HEK293 (cell line): ENCODE data around the gene SULT4A1.

ENCODE experiments used
- CTCF ChIA-PET: fragments of 350-600 bp; formaldehyde crosslinking; extraction: SDS; loops from one replicate; lab custom pipeline; 2021; ENCODE audit warnings: antibody characterized with exemption; lab: Yijun Ruan, JAX
- POLR2A ChIA-PET: fragments of 300-600 bp; formaldehyde crosslinking; extraction: SDS; loops from one replicate; lab custom pipeline; 2020; ENCODE audit warnings: antibody characterized with exemption, inconsistent platforms; lab: Yijun Ruan, JAX
- H3K27ac ChIP-seq: fragments of 200-500 bp; sonication (Bioruptor generic); 2 replicates; pipeline ENCODE4 v1.5.1; 2014; ENCODE audit warnings: low read depth, low read length, control low read depth, inconsistent platforms; ENCODE audit errors: extremely low read depth
- H3K36me3 ChIP-seq, 2 experiments: fragments of 200-500 bp in 1 of 2; sonication (Bioruptor generic) in 1 of 2; 1 replicate in 1 of 2; 2 replicates in 1 of 2; pipeline ENCODE4 v1.5.1; 2014 to 2017; ENCODE audit warnings: inconsistent platforms in 2 of 2, low read length in 2 of 2; ENCODE audit not compliant: control insufficient read depth in 2 of 2, insufficient read depth in 1 of 2
- H3K4me1 ChIP-seq: fragments of 200-500 bp; sonication (Bioruptor generic); 2 replicates; pipeline ENCODE4 v1.5.1; 2014; ENCODE audit warnings: mild to moderate bottlenecking, low read length, inconsistent platforms; ENCODE audit not compliant: control insufficient read depth, insufficient read depth
- H3K4me3 ChIP-seq: 2 replicates; pipeline ENCODE4 v1.5.1; 2011; ENCODE audit warnings: low read depth, mild to moderate bottlenecking, control low read depth, low read length, moderate library complexity
- H3K9me3 ChIP-seq: fragments of 200-500 bp; sonication (Bioruptor generic); 2 replicates; pipeline ENCODE4 v1.5.1; 2014; ENCODE audit warnings: low read depth, low read length, inconsistent platforms; ENCODE audit not compliant: control insufficient read depth, insufficient read depth
- KLF10 ChIP-seq: fragments of 450-650 bp; IDR thresholded peaks from 2 replicates; pipeline ENCODE4 v1.5.1; 2018; ENCODE audit warnings: missing biosample characterization, mild to moderate bottlenecking, missing genetic modification characterization
- KLF16 ChIP-seq: fragments of 450-650 bp; formaldehyde crosslinking; IDR thresholded peaks from 2 replicates; pipeline ENCODE4 v1.5.1; 2017; ENCODE audit warnings: missing biosample characterization, missing genetic modification characterization
- KLF8 ChIP-seq: fragments of 450-650 bp; formaldehyde crosslinking; IDR thresholded peaks from 2 replicates; pipeline ENCODE4 v1.5.1; 2016; ENCODE audit warnings: missing biosample characterization, missing genetic modification characterization
- REPIN1 ChIP-seq: fragments of 450-650 bp; formaldehyde crosslinking; IDR thresholded peaks from 2 replicates; pipeline ENCODE4 v1.5.1; 2017; ENCODE audit warnings: missing biosample characterization, missing genetic modification characterization, low read depth
- SETDB1 ChIP-seq: IDR thresholded peaks from one replicate; pipeline ENCODE4 v1.6.1; 2017; ENCODE audit warnings: mild to moderate bottlenecking, low read length, moderate library complexity, mixed read lengths; ENCODE audit not compliant: insufficient read length
- ZFP41 ChIP-seq: fragments of 450-650 bp; formaldehyde crosslinking; IDR thresholded peaks from 2 replicates; pipeline ENCODE4 v1.5.1; 2016; ENCODE audit warnings: missing biosample characterization, missing genetic modification characterization, borderline replicate concordance
- ZIC2 ChIP-seq: fragments of 450-650 bp; formaldehyde crosslinking; IDR thresholded peaks from 2 replicates; pipeline ENCODE4 v1.5.1; 2016; ENCODE audit warnings: missing biosample characterization, missing genetic modification characterization
- ZNF112 ChIP-seq: fragments of 450-650 bp; formaldehyde crosslinking; IDR thresholded peaks from 2 replicates; pipeline ENCODE4 v1.5.0; 2017; ENCODE audit warnings: missing biosample characterization, missing genetic modification characterization
- ZNF184 ChIP-seq: fragments of 450-650 bp; IDR thresholded peaks from 2 replicates; pipeline ENCODE4 v1.5.1; 2018; ENCODE audit warnings: missing biosample characterization, mild to moderate bottlenecking, missing genetic modification characterization
- ZNF23 ChIP-seq: fragments of 450-650 bp; formaldehyde crosslinking; IDR thresholded peaks from 2 replicates; pipeline ENCODE4 v1.5.1; 2016; ENCODE audit warnings: missing biosample characterization, missing genetic modification characterization, borderline replicate concordance
- ZNF24 ChIP-seq: fragments of 450-650 bp; formaldehyde crosslinking; IDR thresholded peaks from 2 replicates; pipeline ENCODE4 v1.5.1; 2016; ENCODE audit warnings: missing biosample characterization, missing genetic modification characterization
- ZNF37A ChIP-seq: fragments of 450-650 bp; IDR thresholded peaks from 2 replicates; pipeline ENCODE4 v1.5.1; 2018; ENCODE audit warnings: missing biosample characterization, missing genetic modification characterization
- ZNF398 ChIP-seq: fragments of 450-650 bp; formaldehyde crosslinking; IDR thresholded peaks from 2 replicates; pipeline ENCODE4 v1.5.1; 2017; ENCODE audit warnings: missing biosample characterization, missing genetic modification characterization
- ZNF416 ChIP-seq: fragments of 450-650 bp; formaldehyde crosslinking; IDR thresholded peaks from 2 replicates; pipeline ENCODE4 v1.5.1; 2016; ENCODE audit warnings: missing biosample characterization, missing genetic modification characterization
- ZNF473 ChIP-seq: fragments of 450-650 bp; formaldehyde crosslinking; IDR thresholded peaks from 2 replicates; pipeline ENCODE4 v1.5.1; 2017; ENCODE audit warnings: missing biosample characterization, missing genetic modification characterization
- ZNF514 ChIP-seq: fragments of 450-650 bp; formaldehyde crosslinking; IDR thresholded peaks from 2 replicates; pipeline ENCODE4 v1.5.1; 2016; ENCODE audit warnings: missing biosample characterization, missing genetic modification characterization
- ZNF600 ChIP-seq: fragments of 450-650 bp; formaldehyde crosslinking; IDR thresholded peaks from 2 replicates; pipeline ENCODE4 v1.5.1; 2016; ENCODE audit warnings: missing biosample characterization, missing genetic modification characterization
- ZNF624 ChIP-seq: fragments of 450-650 bp; formaldehyde crosslinking; IDR thresholded peaks from 2 replicates; pipeline ENCODE4 v1.5.1; 2017; ENCODE audit warnings: missing biosample characterization, missing genetic modification characterization
- ZNF658 ChIP-seq: fragments of 450-650 bp; formaldehyde crosslinking; IDR thresholded peaks from 2 replicates; pipeline ENCODE4; 2016; ENCODE audit warnings: missing biosample characterization, missing genetic modification characterization
- ZNF660 ChIP-seq: fragments of 450-650 bp; IDR thresholded peaks from 2 replicates; pipeline ENCODE4 v1.5.1; 2018; ENCODE audit warnings: missing biosample characterization, mild to moderate bottlenecking, missing genetic modification characterization
- ZNF670 ChIP-seq: fragments of 450-650 bp; formaldehyde crosslinking; IDR thresholded peaks from 2 replicates; pipeline ENCODE4 v1.5.1; 2016; ENCODE audit warnings: missing biosample characterization, missing genetic modification characterization, low read depth
- ZNF677 ChIP-seq: fragments of 450-650 bp; IDR thresholded peaks from 2 replicates; pipeline ENCODE4 v1.5.0; 2018; ENCODE audit warnings: missing biosample characterization, mild to moderate bottlenecking, missing genetic modification characterization, moderate library complexity
- ZNF701 ChIP-seq: fragments of 450-650 bp; formaldehyde crosslinking; IDR thresholded peaks from 2 replicates; pipeline ENCODE4 v1.5.1; 2016; ENCODE audit warnings: missing biosample characterization, missing genetic modification characterization
- ZNF776 ChIP-seq: fragments of 450-650 bp; formaldehyde crosslinking; IDR thresholded peaks from 2 replicates; pipeline ENCODE4 v1.5.0; 2017; ENCODE audit warnings: missing biosample characterization, missing genetic modification characterization, borderline replicate concordance
- ZNF843 ChIP-seq: fragments of 450-650 bp; formaldehyde crosslinking; IDR thresholded peaks from 2 replicates; pipeline ENCODE4 v1.5.1; 2016; ENCODE audit warnings: missing biosample characterization, missing genetic modification characterization
- ZSCAN30 ChIP-seq: fragments of 450-650 bp; IDR thresholded peaks from 2 replicates; pipeline ENCODE4 v1.5.1; 2018; ENCODE audit warnings: missing biosample characterization, mild to moderate bottlenecking, missing genetic modification characterization, moderate library complexity
- TF ChIP-seq, protein P1 (sequence below): fragments of 450-650 bp; formaldehyde crosslinking; IDR thresholded peaks from 2 replicates; pipeline ENCODE4 v1.5.1; 2016; ENCODE audit warnings: missing biosample characterization, missing genetic modification characterization
- TF ChIP-seq, protein P2 (sequence below): sonication (generic); formaldehyde crosslinking; IDR thresholded peaks from 2 replicates; pipeline ENCODE4 v1.8.1; 2022; ENCODE audit warnings: mild to moderate bottlenecking, moderate library complexity, missing genetic modification reagents
- TF ChIP-seq, protein P3 (sequence below): fragments of 450-650 bp; formaldehyde crosslinking; IDR thresholded peaks from 2 replicates; pipeline ENCODE4 v1.5.1; 2016; ENCODE audit warnings: missing biosample characterization, missing genetic modification characterization

The SULT4A1 gene

DNA sequence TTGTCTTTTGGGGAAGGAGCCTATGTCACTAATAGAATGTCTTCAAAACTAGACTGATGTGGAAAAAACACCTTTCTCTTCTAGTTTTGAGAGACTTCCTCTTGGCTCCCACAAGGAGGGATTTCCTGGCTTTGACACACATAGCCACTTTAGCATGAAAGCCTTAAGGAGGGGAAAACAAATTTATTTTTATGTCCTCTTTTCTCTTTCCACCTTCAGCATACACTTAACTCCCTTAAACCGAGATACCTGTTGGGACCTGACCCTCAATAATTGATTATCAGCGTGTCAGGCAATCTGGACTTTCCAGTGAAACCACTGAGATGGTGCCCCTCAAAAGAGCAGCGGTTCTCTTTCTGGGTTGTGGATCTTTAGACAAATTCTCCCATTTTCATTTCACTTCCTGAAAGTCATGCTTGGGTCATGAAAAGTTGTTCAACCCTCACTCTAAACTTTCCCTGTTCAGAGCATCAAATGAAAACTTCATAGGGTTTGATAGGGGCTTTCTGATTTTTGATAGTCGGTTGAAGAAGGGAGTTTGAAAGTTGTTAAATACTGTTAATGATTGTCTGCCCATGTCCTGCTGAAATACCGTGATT is 59.3 kb downstream of the SULT4A1 start:
- no peaks in the 10 kb centered on the region for H3K4me1 ChIP-seq
- no peak overlapping the region for H3K27ac ChIP-seq
- no peaks in the 10 kb centered on the region for H3K36me3 ChIP-seq
- TF ChIP-seq ZNF514 (tag by site-specific recombination) (no peak), ZNF23 (no peak), ZNF473 (tag by site-specific recombination) (no peak), ZNF660 (no peak), KLF10 (tag by site-specific recombination) (no peak), ZNF843 (tag by site-specific recombination) (no peak), ZNF670 (tag by site-specific recombination) (no peak), REPIN1 (no peak), ZFP41 (tag by site-specific recombination) (no peak), ZNF776 (tag by site-specific recombination) (no peak), ZSCAN30 (no peak), KLF8 (tag by site-specific recombination) (no peak), ZNF398 (tag by site-specific recombination) (no peak), ZNF701 (tag by site-specific recombination) (no peak), ZNF184 (no peak)
- TF ChIP-seq, protein P1, sequence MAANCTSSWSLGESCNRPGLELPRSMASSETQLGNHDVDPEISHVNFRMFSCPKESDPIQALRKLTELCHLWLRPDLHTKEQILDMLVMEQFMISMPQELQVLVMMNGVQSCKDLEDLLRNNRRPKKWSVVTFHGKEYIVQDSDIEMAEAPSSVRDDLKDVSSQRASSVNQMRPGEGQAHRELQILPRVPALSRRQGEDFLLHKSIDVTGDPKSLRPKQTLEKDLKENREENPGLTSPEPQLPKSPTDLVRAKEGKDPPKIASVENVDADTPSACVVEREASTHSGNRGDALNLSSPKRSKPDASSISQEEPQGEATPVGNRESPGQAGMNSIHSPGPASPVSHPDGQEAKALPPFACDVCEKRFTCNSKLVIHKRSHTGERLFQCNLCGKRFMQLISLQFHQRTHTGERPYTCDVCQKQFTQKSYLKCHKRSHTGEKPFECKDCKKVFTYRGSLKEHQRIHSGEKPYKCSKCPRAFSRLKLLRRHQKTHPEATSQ (tag by site-specific recombination), result no peak
- CTCF ChIA-PET, result interaction anchor here (0.7 kb wide), 1 partner anchor 25 kb away, joined by 3 read pairs; no protein-coding TSS in a partner anchor
- H3K9me3 ChIP-seq, result no peaks in the 10 kb centered on the region
- POLR2A ChIA-PET, result no interaction called here
- no peak overlapping the region for H3K4me3 ChIP-seq

- POLR2A ChIA-PET, result interaction anchor here (1.2 kb wide), 1 partner anchor 10 kb away, joined by 3 read pairs; no protein-coding TSS in a partner anchor
- H3K4me1 ChIP-seq, result no peaks in the 10 kb centered on the region
These were observed 61.3 kb downstream of the SULT4A1 start for GRCh38 chr22:43800970-43801369.

GRCh38 chr22:43798492-43798891 is 63.8 kb downstream of the SULT4A1 start:
- Histone ChIP-seq H3K4me1 (no peaks in the 10 kb centered on the region), H3K27ac (no peak overlapping the region), H3K36me3 (no peaks in the 10 kb centered on the region), H3K9me3 (no peaks in the 10 kb centered on the region), H3K4me3 (no peak overlapping the region)
- CTCF ChIA-PET, result no interaction called here
- POLR2A ChIA-PET, result no interaction called here
- TF ChIP-seq ZNF624 (no peak), ZNF416 (tag by site-specific recombination) (no peak), ZNF24 (tag by site-specific recombination) (no peak), ZNF658 (tag by site-specific recombination) (no peak), KLF16 (tag by site-specific recombination) (no peak), ZIC2 (tag by site-specific recombination) (no peak), ZNF600 (tag by site-specific recombination) (no peak)
- TF ChIP-seq, protein P2, sequence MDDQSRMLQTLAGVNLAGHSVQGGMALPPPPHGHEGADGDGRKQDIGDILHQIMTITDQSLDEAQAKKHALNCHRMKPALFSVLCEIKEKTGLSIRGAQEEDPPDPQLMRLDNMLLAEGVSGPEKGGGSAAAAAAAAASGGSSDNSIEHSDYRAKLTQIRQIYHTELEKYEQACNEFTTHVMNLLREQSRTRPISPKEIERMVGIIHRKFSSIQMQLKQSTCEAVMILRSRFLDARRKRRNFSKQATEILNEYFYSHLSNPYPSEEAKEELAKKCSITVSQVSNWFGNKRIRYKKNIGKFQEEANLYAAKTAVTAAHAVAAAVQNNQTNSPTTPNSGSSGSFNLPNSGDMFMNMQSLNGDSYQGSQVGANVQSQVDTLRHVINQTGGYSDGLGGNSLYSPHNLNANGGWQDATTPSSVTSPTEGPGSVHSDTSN, result no peak
- TF ChIP-seq, protein P3, sequence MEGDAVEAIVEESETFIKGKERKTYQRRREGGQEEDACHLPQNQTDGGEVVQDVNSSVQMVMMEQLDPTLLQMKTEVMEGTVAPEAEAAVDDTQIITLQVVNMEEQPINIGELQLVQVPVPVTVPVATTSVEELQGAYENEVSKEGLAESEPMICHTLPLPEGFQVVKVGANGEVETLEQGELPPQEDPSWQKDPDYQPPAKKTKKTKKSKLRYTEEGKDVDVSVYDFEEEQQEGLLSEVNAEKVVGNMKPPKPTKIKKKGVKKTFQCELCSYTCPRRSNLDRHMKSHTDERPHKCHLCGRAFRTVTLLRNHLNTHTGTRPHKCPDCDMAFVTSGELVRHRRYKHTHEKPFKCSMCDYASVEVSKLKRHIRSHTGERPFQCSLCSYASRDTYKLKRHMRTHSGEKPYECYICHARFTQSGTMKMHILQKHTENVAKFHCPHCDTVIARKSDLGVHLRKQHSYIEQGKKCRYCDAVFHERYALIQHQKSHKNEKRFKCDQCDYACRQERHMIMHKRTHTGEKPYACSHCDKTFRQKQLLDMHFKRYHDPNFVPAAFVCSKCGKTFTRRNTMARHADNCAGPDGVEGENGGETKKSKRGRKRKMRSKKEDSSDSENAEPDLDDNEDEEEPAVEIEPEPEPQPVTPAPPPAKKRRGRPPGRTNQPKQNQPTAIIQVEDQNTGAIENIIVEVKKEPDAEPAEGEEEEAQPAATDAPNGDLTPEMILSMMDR (tag by site-specific recombination), result no peak

More at GRCh38 chr22:43800970-43801369, 61.3 kb downstream of the SULT4A1 start:
- no peaks in the 10 kb centered on the region for H3K9me3 ChIP-seq
- H3K27ac ChIP-seq, result no peak overlapping the region
- no peaks in the 10 kb centered on the region for H3K36me3 ChIP-seq
- CTCF ChIA-PET, result no interaction called here
- TF ChIP-seq SETDB1 (peak; percentile 96), ZNF37A (tag by site-specific recombination) (no peak), ZNF677 (tag by site-specific recombination) (peak; percentile 72), ZNF701 (tag by site-specific recombination) (no peak), ZNF112 (tag by site-specific recombination) (no peak)
- TF ChIP-seq, all 188 proteins: peak for 2
- H3K4me3 ChIP-seq, result no peak overlapping the region
